IMR-90 (cell line): Measurements from ENCODE around the gene NINJ2. TPM values are rescaled to one million over a fixed set of nuclear protein-coding genes. Genes with fewer than 3 reads are reported as not detected.

Source experiments
- ATAC-seq: fragments of 200-7000 bp; cut with Tn5 transposase; 2 replicates; pipeline ENCODE4 v1.9.1; 2020; ENCODE audit warnings: low read depth, mild to moderate bottlenecking, moderate library complexity
- BruUV-seq: library from RNA; stranded (reverse); fragments of 400-500 nt; replicated peaks from 2 replicates; lab custom pipeline; 2021; lab: Mats Ljungman, UMichigan
- CTCF ChIA-PET: fragments of 300-600 bp; formaldehyde crosslinking; extraction: SDS; loops from one replicate; lab custom pipeline; 2021; ENCODE audit warnings: antibody characterized with exemption; lab: Yijun Ruan, JAX
- POLR2A ChIA-PET: fragments of 300-600 bp; sonication (Branson Sonifier 250); formaldehyde crosslinking; loops from one replicate; lab custom pipeline; 2022; ENCODE audit warnings: antibody characterized with exemption; ENCODE audit not compliant: unreplicated experiment; lab: Charles Lee
- DNase-seq: peaks from one replicate; pipeline ENCODE4 v3.0.0; 2013
- H2AFZ ChIP-seq: replicated peaks from 2 replicates; pipeline ENCODE3; 2013; ENCODE audit warnings: low read length, mild to moderate bottlenecking; ENCODE audit not compliant: poor library complexity
- H2AK5ac ChIP-seq: 2 replicates; pipeline ENCODE4 v1.6.1; 2013; ENCODE audit warnings: low read depth, low read length, inconsistent platforms
- H2AK9ac ChIP-seq: replicated peaks from 2 replicates; pipeline ENCODE3; 2013; ENCODE audit warnings: mild to moderate bottlenecking, low read depth, low read length, moderate library complexity; ENCODE audit not compliant: poor library complexity
- H2BK120ac ChIP-seq: 2 replicates; pipeline ENCODE4 v1.6.1; 2013; ENCODE audit warnings: low read depth, low read length, inconsistent platforms
- H2BK15ac ChIP-seq: 3 replicates; pipeline ENCODE4 v1.6.1; 2013; ENCODE audit warnings: low read depth, low read length, inconsistent platforms
- H2BK20ac ChIP-seq: 2 replicates; pipeline ENCODE4 v1.6.1; 2013; ENCODE audit warnings: low read depth, mild to moderate bottlenecking, inconsistent platforms, low read length, moderate library complexity
- H2BK5ac ChIP-seq: 2 replicates; pipeline ENCODE4 v1.6.1; 2013; ENCODE audit warnings: mild to moderate bottlenecking, low read depth, low read length, inconsistent platforms; ENCODE audit not compliant: poor library complexity, severe bottlenecking
- H3K14ac ChIP-seq: replicated peaks from 2 replicates; pipeline ENCODE4 v1.6.1; 2013; ENCODE audit warnings: low read depth, low read length, inconsistent platforms
- H3K18ac ChIP-seq: 2 replicates; pipeline ENCODE4 v1.6.1; 2013; ENCODE audit warnings: low read depth, low read length, control low read depth
- H3K23ac ChIP-seq: 2 replicates; pipeline ENCODE4 v1.6.1; 2013; ENCODE audit warnings: low read depth, low read length, inconsistent platforms
- H3K27ac ChIP-seq: 2 replicates; pipeline ENCODE4 v1.5.1; 2013; ENCODE audit warnings: mild to moderate bottlenecking, control low read depth, low read length; ENCODE audit not compliant: insufficient read depth
- H3K27me3 ChIP-seq: 2 replicates; pipeline ENCODE4 v1.6.1; 2013; ENCODE audit warnings: low read length; ENCODE audit not compliant: control insufficient read depth, insufficient read depth
- H3K36me3 ChIP-seq: 2 replicates; pipeline ENCODE4 v1.6.1; 2013; ENCODE audit warnings: low read length, mixed read lengths; ENCODE audit not compliant: control insufficient read depth, insufficient read depth
- H3K4ac ChIP-seq: 2 replicates; pipeline ENCODE4 v1.6.1; 2013; ENCODE audit warnings: low read depth, low read length, inconsistent platforms
- H3K4me1 ChIP-seq: 2 replicates; pipeline ENCODE4 v1.6.1; 2013; ENCODE audit warnings: low read length, mixed read lengths; ENCODE audit not compliant: control insufficient read depth, insufficient read depth
- H3K4me2 ChIP-seq: 2 replicates; pipeline ENCODE4 v1.6.1; 2013; ENCODE audit warnings: low read depth, mild to moderate bottlenecking, control low read depth, low read length, moderate library complexity
- H3K4me3 ChIP-seq: 2 replicates; pipeline ENCODE4 v1.5.1; 2013; ENCODE audit warnings: low read depth, mild to moderate bottlenecking, control low read depth, low read length, moderate library complexity; ENCODE audit not compliant: insufficient read depth
- H3K56ac ChIP-seq: 2 replicates; pipeline ENCODE4 v1.6.1; 2013; ENCODE audit warnings: low read length, inconsistent platforms; ENCODE audit not compliant: insufficient read depth; ENCODE audit errors: extremely low read depth
- H3K79me1 ChIP-seq, 2 experiments: 2 replicates each; pipeline ENCODE4 v1.6.1; 2013; ENCODE audit warnings: low read length in 2 of 2, inconsistent platforms in 1 of 2, low read depth in 1 of 2
- H3K9ac ChIP-seq: 2 replicates; pipeline ENCODE4 v1.6.1; 2013; ENCODE audit warnings: low read depth, low read length, control low read depth
- H3K9me1 ChIP-seq: 2 replicates; pipeline ENCODE4 v1.6.1; 2013; ENCODE audit warnings: low read length, inconsistent platforms; ENCODE audit not compliant: insufficient read depth
- H3K9me3 ChIP-seq: 2 replicates; pipeline ENCODE4 v1.6.1; 2013; ENCODE audit warnings: low read length; ENCODE audit not compliant: control insufficient read depth, insufficient read depth
- H4K20me1 ChIP-seq: 2 replicates; pipeline ENCODE4 v1.6.1; 2013; ENCODE audit warnings: low read length, inconsistent platforms; ENCODE audit not compliant: insufficient read depth
- H4K5ac ChIP-seq: 2 replicates; pipeline ENCODE4 v1.6.1; 2013; ENCODE audit warnings: mild to moderate bottlenecking, low read depth, low read length, control low read depth
- H4K8ac ChIP-seq, 2 experiments: 2 replicates each; pipeline ENCODE4 v1.6.1; 2013; ENCODE audit warnings: low read depth in 2 of 2, low read length in 2 of 2, control low read depth in 1 of 2, inconsistent platforms in 1 of 2
- H4K91ac ChIP-seq: 2 replicates; pipeline ENCODE4 v1.6.1; 2013; ENCODE audit warnings: low read depth, low read length, inconsistent platforms; ENCODE audit not compliant: insufficient read depth
- BHLHE40 ChIP-seq: fragments of 150-350 bp; IDR thresholded peaks from 2 replicates; pipeline ENCODE4 v1.6.1; 2016; ENCODE audit warnings: mild to moderate bottlenecking, low read depth, low read length
- CEBPB ChIP-seq: IDR thresholded peaks from 2 replicates; pipeline ENCODE4 v1.6.1; 2012; ENCODE audit warnings: low read depth, low read length, improper control_type of control experiment
- CHD1 ChIP-seq: IDR thresholded peaks from 2 replicates; pipeline ENCODE4 v1.6.1; 2012; ENCODE audit warnings: low read depth, low read length, improper control_type of control experiment
- FOS ChIP-seq: fragments of 150-350 bp; IDR thresholded peaks from 2 replicates; pipeline ENCODE4 v1.6.1; 2016; ENCODE audit warnings: low read depth, low read length
- MAFK ChIP-seq: IDR thresholded peaks from 2 replicates; pipeline ENCODE4 v1.6.1; 2012; ENCODE audit warnings: low read depth, low read length, improper control_type of control experiment
- MAZ ChIP-seq: IDR thresholded peaks from 2 replicates; pipeline ENCODE4 v1.6.1; 2012; ENCODE audit warnings: low read depth, mild to moderate bottlenecking, low read length, improper control_type of control experiment, moderate library complexity, borderline replicate concordance
- MXI1 ChIP-seq: IDR thresholded peaks from 2 replicates; pipeline ENCODE4 v1.6.1; 2012; ENCODE audit warnings: low read depth, mild to moderate bottlenecking, low read length, moderate library complexity, borderline replicate concordance
- POLR2A ChIP-seq: IDR thresholded peaks from 2 replicates; pipeline ENCODE4 v1.6.1; 2012; ENCODE audit warnings: mild to moderate bottlenecking, low read depth, low read length
- RAD21 ChIP-seq: IDR thresholded peaks from 2 replicates; pipeline ENCODE4 v1.6.1; 2012; ENCODE audit warnings: low read length, improper control_type of control experiment
- SMC3 ChIP-seq: fragments of 150-350 bp; IDR thresholded peaks from 2 replicates; pipeline ENCODE4 v1.6.1; 2016; ENCODE audit warnings: low read depth, mild to moderate bottlenecking, antibody characterized with exemption, low read length, moderate library complexity
- WGBS, 2 experiments: methylation state at CpG; one replicate each; pipeline versions ENCODE4 v1.1.5 to v1.1.7; 2013; ENCODE audit warnings: missing lambda C conversion rate in 2 of 2; ENCODE audit not compliant: insufficient read length in 1 of 2; ENCODE audit errors: extremely low coverage in 2 of 2; 5-methylcytosine and 5-hydroxymethylcytosine counted together
- dilution Hi-C: fragments of 300-500 bp; cut with HindIII; formaldehyde crosslinking; loops from one replicate; pipeline ENCODE4 v1.14.3; 2018; ENCODE audit warnings: low sequenced_read_pairs; ENCODE audit not compliant: unreplicated experiment
- in situ Hi-C: fragments of 300-500 bp; cut with MboI; formaldehyde crosslinking; loops from 3 replicates; pipeline ENCODE4 v1.14.3; 2019; ENCODE audit warnings: low sequenced_read_pairs, inconsistent platforms, mixed read lengths
- intact Hi-C: fragments of 100-400 bp; cut with micrococcal nuclease; formaldehyde crosslinking; loops from 2 replicates; pipeline ENCODE4 v1.10.0; 2022
- polyA plus RNA-seq, 3 experiments: library from polyadenylated mRNA; depleted of rRNA; stranded (reverse); fragments of >200 nt; gene quantifications; 2 replicates each; pipeline ENCODE4 v1.2.3, GENCODE V29; 2012; ENCODE audit warnings: low replicate concordance in 1 of 3
- total RNA-seq: library from RNA; depleted of rRNA; stranded (reverse); fragments of >200 nt; gene quantifications from 2 replicates; pipeline ENCODE4 v1.2.3, GENCODE V29; 2012
- TF ChIP-seq, protein P1 (sequence below): fragments of 150-350 bp; IDR thresholded peaks from 2 replicates; pipeline ENCODE4 v1.6.1; 2016; ENCODE audit warnings: low read depth, mild to moderate bottlenecking, low read length, moderate library complexity, borderline replicate concordance
- TF ChIP-seq, protein P2 (sequence below): fragments of 150-350 bp; IDR thresholded peaks from 2 replicates; pipeline ENCODE4 v1.6.1; 2017; ENCODE audit warnings: mild to moderate bottlenecking, antibody characterized with exemption, low read length, low read depth

NINJ2 gene
- total and polyA plus RNA-seq, 2 of the 4 experiments (the other 2 are of a cell fraction): not detected

DNA sequence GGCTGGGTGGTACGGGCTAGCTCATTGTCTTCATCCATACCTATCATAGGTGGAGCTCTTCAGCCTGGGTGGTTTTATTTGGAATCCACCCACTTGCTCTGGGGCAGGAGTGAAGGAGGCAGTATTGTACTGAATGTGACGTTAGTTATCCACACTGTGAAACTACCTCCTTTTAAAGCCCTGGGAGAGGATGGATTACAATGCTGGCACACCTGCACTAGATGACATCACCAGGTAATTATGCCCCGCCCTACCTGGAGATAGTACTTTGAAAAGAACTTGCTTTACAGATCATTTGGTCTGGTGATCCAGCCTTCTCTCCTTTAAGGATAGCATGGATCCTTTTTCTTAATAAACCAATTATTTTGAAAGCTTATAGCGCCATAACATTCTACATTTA lies 125.5 kb downstream of the NINJ2 start:
- peaks cover 2% of the 10 kb centered on the region; the same call in 1 of the 2 replicates for H3K4me1 ChIP-seq
- CTCF ChIA-PET: no interaction called here
- ATAC-seq: no peak
- no peak for DNase-seq
- H3K18ac ChIP-seq: no peak overlapping the region
- no peak overlapping the region for H2BK20ac ChIP-seq
- no peak for TF ChIP-seq RAD21
- TF ChIP-seq CHD1: no peak
- TF ChIP-seq CEBPB: no peak
- TF ChIP-seq, protein P1, sequence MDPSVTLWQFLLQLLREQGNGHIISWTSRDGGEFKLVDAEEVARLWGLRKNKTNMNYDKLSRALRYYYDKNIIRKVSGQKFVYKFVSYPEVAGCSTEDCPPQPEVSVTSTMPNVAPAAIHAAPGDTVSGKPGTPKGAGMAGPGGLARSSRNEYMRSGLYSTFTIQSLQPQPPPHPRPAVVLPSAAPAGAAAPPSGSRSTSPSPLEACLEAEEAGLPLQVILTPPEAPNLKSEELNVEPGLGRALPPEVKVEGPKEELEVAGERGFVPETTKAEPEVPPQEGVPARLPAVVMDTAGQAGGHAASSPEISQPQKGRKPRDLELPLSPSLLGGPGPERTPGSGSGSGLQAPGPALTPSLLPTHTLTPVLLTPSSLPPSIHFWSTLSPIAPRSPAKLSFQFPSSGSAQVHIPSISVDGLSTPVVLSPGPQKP: no peak
- TF ChIP-seq MXI1: no peak
- TF ChIP-seq MAZ: no peak
- no peak for TF ChIP-seq FOS
- TF ChIP-seq MAFK: no peak
- TF ChIP-seq, protein P2, sequence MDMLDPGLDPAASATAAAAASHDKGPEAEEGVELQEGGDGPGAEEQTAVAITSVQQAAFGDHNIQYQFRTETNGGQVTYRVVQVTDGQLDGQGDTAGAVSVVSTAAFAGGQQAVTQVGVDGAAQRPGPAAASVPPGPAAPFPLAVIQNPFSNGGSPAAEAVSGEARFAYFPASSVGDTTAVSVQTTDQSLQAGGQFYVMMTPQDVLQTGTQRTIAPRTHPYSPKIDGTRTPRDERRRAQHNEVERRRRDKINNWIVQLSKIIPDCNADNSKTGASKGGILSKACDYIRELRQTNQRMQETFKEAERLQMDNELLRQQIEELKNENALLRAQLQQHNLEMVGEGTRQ: no peak
- no peak for TF ChIP-seq SMC3
- no peak for TF ChIP-seq BHLHE40
- TF ChIP-seq POLR2A: no peak
- H4K5ac ChIP-seq: no peak overlapping the region
- no peaks in the 10 kb centered on the region for H3K36me3 ChIP-seq
- H3K9ac ChIP-seq: no peak overlapping the region
- no peak overlapping the region for H4K91ac ChIP-seq
- H4K20me1 ChIP-seq: no peaks in the 10 kb centered on the region
- H3K27ac ChIP-seq: no peak overlapping the region
- H3K79me1 ChIP-seq: no peaks in the 10 kb centered on the region
- no TSS peak for BruUV-seq
- H2AFZ ChIP-seq: no peak overlapping the region
- H3K56ac ChIP-seq: no peak overlapping the region
- H4K8ac ChIP-seq: no peak overlapping the region
- H3K4ac ChIP-seq: no peak overlapping the region
- dilution Hi-C loops: no loop called here
- H2BK120ac ChIP-seq: no peak overlapping the region
- H2BK15ac ChIP-seq: no peak overlapping the region
- H2AK9ac ChIP-seq: no peak overlapping the region
- intact Hi-C loops: no loop called here
- H3K9me3 ChIP-seq: no peaks in the 10 kb centered on the region
- H3K4me2 ChIP-seq: no peak overlapping the region
- no peak overlapping the region for H2AK5ac ChIP-seq
- no peak overlapping the region for H3K4me3 ChIP-seq
- POLR2A ChIA-PET: no interaction called here
- H3K9me1 ChIP-seq: no peaks in the 10 kb centered on the region
- no peak overlapping the region for H3K14ac ChIP-seq
- in situ Hi-C loops: loop anchor here (5.0 kb wide), 1 partner anchor 90 kb away; no protein-coding TSS in a partner anchor
- no CpG with 5 or more reads among the region's 4 CpGs for WGBS, 2 experiments
- H2BK5ac ChIP-seq: no peak overlapping the region
- H3K27me3 ChIP-seq: peaks cover 48% of the 10 kb centered on the region
- no peak overlapping the region for H3K23ac ChIP-seq
